Subcutaneous abdominal adipose tissue (tissue), 5 donors: ENCODE results near the gene RNASEH2A.

Experiments
- H3K27ac ChIP-seq: one replicate; pipeline ENCODE4 v1.7.0; 2013; ENCODE audit warnings: low read depth, mild to moderate bottlenecking, inconsistent platforms, low read length, moderate library complexity
- H3K27me3 ChIP-seq, 5 donors: one replicate each; pipeline ENCODE4 v1.7.0; 2013; ENCODE audit warnings: low read length in 5 of 5, inconsistent platforms in 1 of 5; ENCODE audit not compliant: control insufficient read depth in 5 of 5, insufficient read depth in 4 of 5
- H3K36me3 ChIP-seq, 5 donors: one replicate each; pipeline ENCODE4 v1.7.0; 2013; ENCODE audit warnings: low read length in 5 of 5; ENCODE audit not compliant: control insufficient read depth in 5 of 5, insufficient read depth in 5 of 5
- H3K4me1 ChIP-seq, 5 donors: one replicate each; pipeline ENCODE4 v1.7.0; 2013; ENCODE audit warnings: low read length in 5 of 5, mild to moderate bottlenecking in 3 of 5, moderate library complexity in 1 of 5; ENCODE audit not compliant: control insufficient read depth in 5 of 5, insufficient read depth in 5 of 5
- H3K4me3 ChIP-seq, 5 donors: one replicate each; pipeline ENCODE4 v1.7.0; 2013; ENCODE audit warnings: low read length in 5 of 5, low read depth in 1 of 5
- H3K9ac ChIP-seq, 5 donors: one replicate each; pipeline ENCODE4 v1.7.0; 2013; ENCODE audit warnings: low read length in 5 of 5, mild to moderate bottlenecking in 4 of 5, moderate library complexity in 3 of 5
- H3K9me3 ChIP-seq, 5 donors: one replicate each; pipeline ENCODE4 v1.7.0; 2013; ENCODE audit warnings: low read length in 5 of 5; ENCODE audit not compliant: control insufficient read depth in 5 of 5
- donor health status: healthy.
- donor health status: healthy.
- donor health status: healthy.
- donor health status: healthy.
- donor health status: healthy.

Gene RNASEH2A

GRCh38 chr19:12770922-12771321 lies 35.5 kb upstream of the RNASEH2A start:
- H3K27me3 ChIP-seq: no peaks in the 10 kb centered on the region
- H3K36me3 ChIP-seq: peaks cover 0 to 36% (median 17%) of the 10 kb centered on the region in 5 donors
- peak overlapping the region; percentile 37 for H3K27ac ChIP-seq
- H3K9ac ChIP-seq: peak overlapping the region in 1 of 5 donors; percentile 59
- H3K4me1 ChIP-seq: peaks cover 0 to 60% (median 56%) of the 10 kb centered on the region in 5 donors
- no peaks in the 10 kb centered on the region for H3K9me3 ChIP-seq
- H3K4me3 ChIP-seq: no peak overlapping the region

- H3K9ac ChIP-seq: peak overlapping the region in 1 of 5 donors; percentile 59
- peak overlapping the region; percentile 84 for H3K27ac ChIP-seq
- H3K9me3 ChIP-seq: no peaks in the 10 kb centered on the region
- H3K27me3 ChIP-seq: no peaks in the 10 kb centered on the region
- H3K4me1 ChIP-seq: peaks cover 0 to 62% (median 54%) of the 10 kb centered on the region in 5 donors
- peak overlapping the region in 1 of 5 donors; percentile 22 for H3K4me3 ChIP-seq
- peaks cover 0 to 31% (median 16%) of the 10 kb centered on the region in 5 donors for H3K36me3 ChIP-seq
Measured at GRCh38 chr19:12772323-12772722, 34.1 kb upstream of the RNASEH2A start.

GRCh38 chr19:12773571-12773970 lies 32.8 kb upstream of the RNASEH2A start:
- Histone ChIP-seq H3K4me3 (no peak overlapping the region), H3K36me3 (peaks cover 0 to 21% (median 9%) of the 10 kb centered on the region in 5 donors), H3K9ac (peak overlapping the region in 1 of 5 donors; percentile 87), H3K27me3 (peaks cover 0 to 3% (median 0%) of the 10 kb centered on the region in 5 donors), H3K27ac (peak overlapping the region; percentile 84), H3K4me1 (peaks cover 5 to 69% (median 66%) of the 10 kb centered on the region in 5 donors), H3K9me3 (no peaks in the 10 kb centered on the region)

- H3K9me3 ChIP-seq: no peaks in the 10 kb centered on the region
- peak within 1 kb of the TSS; percentile 84 for H3K27ac ChIP-seq
- peaks cover 0 to 14% (median 7%) of the 10 kb centered on the region in 5 donors for H3K36me3 ChIP-seq
- peak within 1 kb of the TSS in 4 of 5 donors; percentile 81 to 92 (median 88) for H3K9ac ChIP-seq
- H3K27me3 ChIP-seq: peaks cover 0 to 3% (median 0%) of the 10 kb centered on the region in 5 donors
- peaks cover 5 to 78% (median 75%) of the 10 kb centered on the region in 5 donors for H3K4me1 ChIP-seq
- peak within 1 kb of the TSS; percentile 53 to 88 (median 76) for H3K4me3 ChIP-seq
Measured at GRCh38 chr19:12774588-12775555, 31.5 kb upstream of the RNASEH2A start, which contains the start of gene HOOK2. TSS of gene HOOK2 (minus strand) at chr19:12775552. CDS start at chr19:12775449, 103 bp downstream.

- H3K9me3 ChIP-seq: no peaks in the 10 kb centered on the region
- H3K9ac ChIP-seq: peak overlapping the region in 4 of 5 donors; percentile 81 to 91 (median 82)
- H3K4me3 ChIP-seq: peak overlapping the region; percentile 66 to 81 (median 70)
- no peaks in the 10 kb centered on the region for H3K36me3 ChIP-seq
- H3K27ac ChIP-seq: peak overlapping the region; percentile 98
- H3K27me3 ChIP-seq: peaks cover 0 to 3% (median 0%) of the 10 kb centered on the region in 5 donors
- H3K4me1 ChIP-seq: peaks cover 7 to 72% (median 52%) of the 10 kb centered on the region in 5 donors
Measured at GRCh38 chr19:12777217-12778016, 29.0 kb upstream of the RNASEH2A start.

GRCh38 chr19:12778017-12778904 lies 28.1 kb upstream of the RNASEH2A start:
- Histone ChIP-seq H3K9ac (peak overlapping the region; percentile 77 to 91 (median 82)), H3K27me3 (peaks cover 0 to 3% (median 0%) of the 10 kb centered on the region in 5 donors), H3K36me3 (no peaks in the 10 kb centered on the region), H3K4me3 (peak overlapping the region; percentile 66 to 85 (median 70)), H3K4me1 (peaks cover 7 to 71% (median 44%) of the 10 kb centered on the region in 5 donors), H3K9me3 (no peaks in the 10 kb centered on the region), H3K27ac (peak overlapping the region; percentile 98)

GRCh38 chr19:12778905-12779161 lies 27.6 kb upstream of the RNASEH2A start:
- H3K4me1 ChIP-seq: peaks cover 9 to 71% (median 46%) of the 10 kb centered on the region in 5 donors
- H3K36me3 ChIP-seq: no peaks in the 10 kb centered on the region
- H3K27me3 ChIP-seq: peaks cover 0 to 3% (median 0%) of the 10 kb centered on the region in 5 donors
- no peaks in the 10 kb centered on the region for H3K9me3 ChIP-seq
- peak overlapping the region; percentile 77 to 91 (median 82) for H3K9ac ChIP-seq
- H3K27ac ChIP-seq: peak overlapping the region; percentile 98
- H3K4me3 ChIP-seq: peak overlapping the region; percentile 66 to 85 (median 70)

- H3K9ac ChIP-seq: peak overlapping the region in 4 of 5 donors; percentile 81 to 91 (median 82)
- H3K4me3 ChIP-seq: peak overlapping the region in 3 of 5 donors; percentile 66 to 80 (median 67)
Measured at GRCh38 chr19:12779162-12779993, 27.0 kb upstream of the RNASEH2A start.

More at GRCh38 chr19:12779162-12779993, 27.0 kb upstream of the RNASEH2A start:
- Histone ChIP-seq H3K27ac (peak overlapping the region; percentile 98), H3K36me3 (no peaks in the 10 kb centered on the region), H3K9me3 (no peaks in the 10 kb centered on the region), H3K27me3 (peaks cover 0 to 3% (median 0%) of the 10 kb centered on the region in 5 donors), H3K4me1 (peaks cover 12 to 70% (median 50%) of the 10 kb centered on the region in 5 donors)
